GM12892 (cell line): ENCODE results near the gene LRP2.

Experiments
- POLR2AphosphoS5 ChIP-seq: IDR thresholded peaks from 2 replicates; pipeline ENCODE4 v1.6.1; 2011; ENCODE audit warnings: low read depth, low read length, control low read depth
- TAF1 ChIP-seq: IDR thresholded peaks from 2 replicates; pipeline ENCODE4 v1.6.1; 2011; ENCODE audit warnings: low read depth, mild to moderate bottlenecking, control low read depth, low read length, borderline replicate concordance

- TF ChIP-seq POLR2AphosphoS5 (no peak), TAF1 (no peak)
Observed at GRCh38 chr2:169112841-169113240, 249.5 kb downstream of the LRP2 start.
